HuH-7 (cell line): Measurements from ENCODE around the gene NDUFA5.

Experiments used
- DNase-seq: peaks from one replicate; pipeline ENCODE4 v3.0.0; 2011; ENCODE audit warnings: low spot score

NDUFA5 gene

GRCh38 chr7:123502201-123502600 is 55.4 kb downstream of the NDUFA5 start:
- DNase-seq = no peak

GRCh38 chr7:123500878-123501489 is 56.6 kb downstream of the NDUFA5 start:
- DNase-seq = no peak

DNA sequence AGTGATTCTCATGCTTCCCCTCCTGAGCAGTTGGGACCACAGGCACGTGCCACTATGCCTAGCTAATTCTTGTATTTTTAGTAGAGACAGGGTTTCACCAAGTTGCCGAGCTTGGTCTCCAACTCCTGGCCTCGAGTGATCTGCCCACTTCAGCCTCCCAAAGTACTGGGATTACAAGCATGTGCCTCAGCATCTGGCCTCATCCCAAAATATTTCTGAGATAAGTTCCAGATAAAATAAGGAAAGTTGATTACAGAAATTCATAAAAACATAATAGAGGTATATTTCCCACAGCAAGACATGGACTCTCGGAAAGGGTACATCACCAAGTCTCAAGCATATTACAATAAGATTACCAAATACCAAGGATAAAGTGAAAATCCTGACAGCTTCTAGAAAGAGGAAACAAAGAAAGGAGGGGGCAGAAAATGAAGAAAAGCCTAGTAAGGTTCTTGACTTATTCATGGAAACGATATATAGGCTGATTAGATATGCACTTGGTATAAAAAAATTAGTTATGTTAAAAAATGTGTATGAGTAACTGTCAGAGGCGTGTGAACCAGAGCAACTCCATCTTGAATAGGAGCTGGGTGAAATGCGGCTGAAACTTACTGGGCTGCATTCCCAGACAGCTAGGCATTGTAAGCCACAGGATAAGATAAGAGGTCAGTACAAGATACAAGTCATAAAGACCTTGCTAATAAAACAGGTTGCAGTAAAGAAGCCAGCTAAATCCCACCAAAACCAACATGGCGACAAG is 58.2 kb downstream of the NDUFA5 start:
- no peak for DNase-seq

GRCh38 chr7:123498601-123499000 is 59.0 kb downstream of the NDUFA5 start:
- DNase-seq = no peak

DNA sequence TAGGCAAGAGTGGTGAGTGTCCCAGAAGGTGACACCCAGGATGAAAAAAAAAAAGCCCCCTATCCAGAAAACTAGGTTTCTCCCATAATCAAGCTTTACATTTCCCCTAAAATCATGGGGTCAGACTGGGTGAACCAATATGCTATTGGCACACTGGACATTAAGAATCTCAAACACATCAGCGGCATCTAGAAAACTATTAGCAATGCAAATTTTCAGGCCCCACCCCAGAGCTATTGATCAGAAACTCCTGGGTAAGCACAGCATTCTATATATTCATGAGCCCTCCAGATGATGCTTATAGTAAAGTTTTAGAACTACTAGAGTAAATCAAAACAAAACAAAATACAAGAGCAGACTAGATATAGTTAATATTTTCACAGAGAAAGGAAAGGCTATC is 59.6 kb downstream of the NDUFA5 start:
- no peak for DNase-seq

DNA sequence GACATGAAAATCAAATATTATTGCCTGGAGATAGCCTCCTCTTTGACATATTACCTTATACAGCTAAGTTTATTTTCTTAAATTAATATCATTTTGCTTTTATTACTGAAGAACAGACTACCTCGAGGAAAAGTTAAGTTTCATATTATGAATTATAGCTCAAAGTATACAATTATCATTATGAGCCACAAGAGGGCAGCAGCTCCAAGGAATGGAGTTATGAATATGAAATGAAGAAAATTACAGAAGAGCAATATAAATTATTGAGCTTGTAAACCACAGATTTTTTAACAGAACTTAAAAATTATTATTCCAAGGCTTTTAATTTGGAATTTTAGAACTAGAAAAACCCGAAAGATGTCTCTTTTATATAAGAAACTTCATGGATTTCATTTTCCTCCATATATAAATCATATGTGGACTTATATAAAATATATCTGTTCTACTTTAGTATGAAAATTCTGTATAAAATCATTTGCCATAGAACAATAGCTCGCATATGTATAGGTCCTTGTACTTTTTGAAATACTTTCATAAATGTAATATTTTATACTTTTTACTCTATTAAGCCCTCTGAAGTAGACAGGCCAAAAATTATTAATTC is 63.3 kb downstream of the NDUFA5 start:
- DNase-seq = no peak

- DNase-seq = peak; percentile 6
These were observed 65.1 kb downstream of the NDUFA5 start for GRCh38 chr7:123492485-123492884.
